Psoas muscle (tissue), 8 donors: ENCODE data around the gene DLAT. TPM values are rescaled to one million over a fixed set of nuclear protein-coding genes. Genes with fewer than 3 reads are reported as not detected.
A peak's percentile ranks its signal among the peaks of the same experiment; 100 is the strongest.
"Not testable (repeated sequence)": the region's sequence is repeated elsewhere in the genome, so short reads cannot be mapped to it uniquely, and the experiment has no call there.

Experiments used
- ATAC-seq, 4 donors: fragments of 200-7000 bp; cut with Tn5 transposase; one replicate each; pipeline ENCODE4 v1.9.1; 2020; ENCODE audit warnings: moderate library complexity in 3 of 4, mild to moderate bottlenecking in 2 of 4
- DNase-seq, 2 donors: peaks; one replicate each; pipeline ENCODE4 v3.0.0-alpha.2; 2020
- H3K27ac ChIP-seq: fragments of 200-600 bp; one replicate; pipeline ENCODE4 v1.8.0; 2022
- H3K27me3 ChIP-seq, 3 donors: fragments of 200-600 bp in 1 of 3; one replicate each; pipeline versions ENCODE4 v1.6.1 to v1.8.0; 2013 to 2022; ENCODE audit warnings: low read length in 2 of 3, mild to moderate bottlenecking in 2 of 3, moderate library complexity in 1 of 3; ENCODE audit not compliant: insufficient read depth in 3 of 3
- H3K36me3 ChIP-seq, 2 donors: fragments of 200-600 bp in 1 of 2; one replicate each; pipeline versions ENCODE4 v1.6.1 to v1.8.0; 2013 to 2022; ENCODE audit warnings: low read depth in 1 of 2, mild to moderate bottlenecking in 1 of 2, moderate library complexity in 1 of 2; ENCODE audit not compliant: insufficient read depth in 1 of 2
- H3K4me1 ChIP-seq: fragments of 200-600 bp; one replicate; pipeline ENCODE4 v1.8.0; 2022
- H3K4me3 ChIP-seq: fragments of 200-600 bp; one replicate; pipeline ENCODE4 v1.8.0; 2022; ENCODE audit warnings: mild to moderate bottlenecking
- H3K9me3 ChIP-seq: fragments of 200-600 bp; one replicate; pipeline ENCODE4 v1.8.0; 2022
- CTCF ChIP-seq: fragments of 200-600 bp; IDR thresholded peaks from one replicate; pipeline ENCODE4 v1.8.0; 2022; ENCODE audit warnings: antibody characterized with exemption
- WGBS, 3 donors: extraction: QIAGEN DNeasy Blood & Tissue Kit; methylation state at CpG; one replicate each; pipeline versions ENCODE4 v1.1.6 to v1.1.7; 2013; 5-methylcytosine and 5-hydroxymethylcytosine counted together
- intact Hi-C, 2 donors: fragments of 100-400 bp; cut with DNase I; formaldehyde crosslinking; loops; one replicate each; pipeline versions ENCODE4 v1.11.0 to v1.14.2; 2022
- polyA plus RNA-seq, 3 donors: library from polyadenylated mRNA; stranded (reverse); fragments of 200-250 nt; gene quantifications; one replicate each; pipeline ENCODE4 v1.2.3, GENCODE V29; 2013
- total RNA-seq, 4 donors: library from RNA; stranded (reverse); fragmentation: NEBNext Ultra II Directional in 2 of 4; extraction: Animal tissue kit (Norgen Biotek cat#: 25700) in 2 of 4; gene quantifications; one replicate each; pipeline versions ENCODE4 v1.2.1 to v1.2.4, GENCODE V29; 2021 to 2023
- donor health status: healthy with polysubstance abuse.
- donor health status: DM: no; HTN: no; CAD: no; lungs with moderate emphysema.
- donor health status: Bipolar disorder and iron deficiency.
- donor health status: healthy.
- donor health status: DM: yes; HTN: yes; CAD: no.
- donor health status: DM: no; HTN: no; CAD: no.
- donor health status: DM: no; HTN: no; CAD: no.
- donor health status: DM: yes; HTN: yes; CAD: no.

Gene DLAT
- total and polyA plus RNA-seq, 7 donors: 49.8 to 167 (median 84.2) TPM

GRCh38 chr11:112023104-112023503, 2.1 kb upstream of the DLAT start:
- TF ChIP-seq CTCF: no peak
- Histone ChIP-seq H3K4me3 (no peak overlapping the region), H3K27me3 (no peaks in the 10 kb centered on the region), H3K36me3 (peaks cover 6 to 30% of the 10 kb centered on the region in 2 donors), H3K4me1 (peaks cover 3% of the 10 kb centered on the region), H3K27ac (no peak overlapping the region), H3K9me3 (no peaks in the 10 kb centered on the region)
- DNase-seq: no peak
- intact Hi-C loops: no loop called here
- ATAC-seq: no peak
- 87 to 91% (median 90%) methylated on average over 3 of the region's 3 CpGs for WGBS, 3 donors

GRCh38 chr11:112024178-112024772, 933 bp upstream of the DLAT start:
- peaks cover 3% of the 10 kb centered on the region for H3K4me1 ChIP-seq
- peaks cover 3 to 35% of the 10 kb centered on the region in 2 donors for H3K36me3 ChIP-seq
- DNase-seq: no peak
- intact Hi-C loops: no loop called here
- TF ChIP-seq CTCF: no peak
- H3K4me3 ChIP-seq: peak overlapping the region; percentile 94
- no peaks in the 10 kb centered on the region for H3K27me3 ChIP-seq
- WGBS, 3 donors: 20 to 23% (median 23%) methylated on average over 10 of the region's 10 CpGs
- H3K9me3 ChIP-seq: no peaks in the 10 kb centered on the region
- peak overlapping the region; percentile 95 for H3K27ac ChIP-seq
- ATAC-seq: peak in 1 of 4 donors; percentile 2

GRCh38 chr11:112025707-112026106, 499 bp downstream of the DLAT start:
- ATAC-seq (peak; percentile 13 to 33 (median 24)), DNase-seq (no peak)
- no peaks in the 10 kb centered on the region for H3K27me3 ChIP-seq
- TF ChIP-seq CTCF: no peak
- WGBS, 3 donors: 0% methylated on average over 8 of the region's 8 CpGs
- H3K36me3 ChIP-seq: peaks cover under 1 to 36% of the 10 kb centered on the region in 2 donors
- H3K9me3 ChIP-seq: no peaks in the 10 kb centered on the region
- peak overlapping the region; percentile 94 for H3K4me3 ChIP-seq
- peak overlapping the region; percentile 95 for H3K27ac ChIP-seq
- peaks cover 6% of the 10 kb centered on the region for H3K4me1 ChIP-seq
- intact Hi-C loops: loop anchor here in 1 of 2 donors (5.0 kb wide), 1 partner anchor 47 kb away; the partner anchor contains the start of genes NKAPD1 and PIH1D2

- intact Hi-C loops: loop anchor here in 1 of 2 donors (5.0 kb wide), 1 partner anchor 45 kb away; the partner anchor contains the start of genes NKAPD1 and PIH1D2
- not testable (repeated sequence) for H3K4me3 ChIP-seq, ATAC-seq, H3K27me3 ChIP-seq, H3K9me3 ChIP-seq, H3K4me1 ChIP-seq, H3K27ac ChIP-seq, DNase-seq
- 91 to 93% (median 91%) methylated on average over 17 to 39 of the region's 49 CpGs for WGBS, 3 donors
- H3K36me3 ChIP-seq: peaks cover 4 to 38% of the 10 kb centered on the region in 2 donors
Measured at GRCh38 chr11:112026784-112027410, 1.7 kb downstream of the DLAT start.

GRCh38 chr11:112029460-112029859, 4.3 kb downstream of the DLAT start:
- no peaks in the 10 kb centered on the region for H3K9me3 ChIP-seq
- intact Hi-C loops: loop anchor here in 1 of 2 donors (5.0 kb wide), 1 partner anchor 43 kb away; the partner anchor contains the start of genes NKAPD1 and PIH1D2
- 66 to 81% (median 66%) methylated on average over 2 of the region's 2 CpGs for WGBS, 3 donors
- peaks cover 10% of the 10 kb centered on the region for H3K4me1 ChIP-seq
- no peak for DNase-seq
- H3K4me3 ChIP-seq: no peak overlapping the region
- ATAC-seq: no peak
- H3K27me3 ChIP-seq: no peaks in the 10 kb centered on the region
- H3K27ac ChIP-seq: no peak overlapping the region
- no peak for TF ChIP-seq CTCF
- H3K36me3 ChIP-seq: peaks cover 4 to 63% of the 10 kb centered on the region in 2 donors
